HG02852 (cell line): Measurements from ENCODE around the gene C21orf91.

ENCODE experiments used
- ATAC-seq: cut with Tn5 transposase; IDR thresholded peaks from one replicate; pipeline ENCODE4 v1.9.1; 2021; ENCODE audit warnings: mild to moderate bottlenecking, moderate library complexity; ENCODE audit not compliant: unreplicated experiment

C21orf91 gene

GRCh38 chr21:17798796-17799195 lies 20.4 kb downstream of the C21orf91 start:
- ATAC-seq: no peak

DNA sequence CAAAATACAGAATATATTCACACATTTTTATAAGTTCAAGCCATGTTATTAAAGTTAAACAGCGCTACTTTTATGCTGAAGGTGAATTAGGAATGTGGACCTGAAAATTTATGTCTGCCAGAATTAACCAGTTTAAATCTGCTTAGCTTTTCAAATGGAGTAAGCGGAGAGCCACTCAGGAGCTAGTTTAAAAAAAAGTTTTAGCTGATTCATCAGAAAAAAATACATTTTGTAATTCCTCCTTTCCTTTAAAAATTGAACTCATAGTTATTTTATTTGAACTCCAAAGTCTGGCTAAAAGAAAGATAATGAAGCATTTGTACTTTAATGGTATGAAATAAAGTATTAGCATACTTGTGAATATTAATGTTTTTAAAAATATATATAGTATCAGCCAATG lies 21.2 kb downstream of the C21orf91 start:
- ATAC-seq: no peak

DNA sequence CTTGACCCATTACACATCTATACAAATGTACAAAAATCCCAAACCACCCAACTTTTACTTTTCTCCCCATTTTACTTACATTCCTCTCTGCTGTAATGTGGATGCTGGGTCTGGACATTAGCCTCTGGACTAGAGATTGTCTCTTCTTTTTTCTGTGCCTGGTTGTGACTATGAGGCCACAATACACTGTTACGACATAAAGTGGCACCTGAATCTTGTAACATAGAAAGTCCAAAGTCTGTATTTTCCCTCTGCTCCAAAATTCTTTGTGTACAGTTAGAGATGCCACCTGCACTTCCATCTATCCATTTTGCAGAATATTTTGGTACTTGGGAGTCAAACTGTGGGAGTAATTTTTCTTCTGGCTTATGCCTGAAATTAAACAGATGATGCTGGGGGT lies 22.7 kb downstream of the C21orf91 start:
- no peak for ATAC-seq

DNA sequence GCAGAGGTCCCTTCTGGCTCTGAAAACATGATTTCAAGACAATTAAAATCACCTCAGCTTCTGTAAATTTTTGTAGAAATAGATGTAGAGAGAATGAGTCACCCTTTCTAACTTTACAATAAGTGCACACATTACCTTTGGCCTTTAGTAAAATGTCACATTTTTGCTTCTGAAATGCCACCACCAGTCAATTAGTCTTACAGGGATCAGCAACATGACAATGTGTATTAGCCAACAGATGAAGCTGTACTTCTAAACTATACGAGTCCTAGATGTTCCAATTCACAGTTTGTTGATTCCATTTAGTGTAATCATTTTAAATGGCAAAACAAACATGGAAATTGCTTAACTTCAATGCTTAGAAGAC lies 23.1 kb downstream of the C21orf91 start:
- ATAC-seq: no peak

DNA sequence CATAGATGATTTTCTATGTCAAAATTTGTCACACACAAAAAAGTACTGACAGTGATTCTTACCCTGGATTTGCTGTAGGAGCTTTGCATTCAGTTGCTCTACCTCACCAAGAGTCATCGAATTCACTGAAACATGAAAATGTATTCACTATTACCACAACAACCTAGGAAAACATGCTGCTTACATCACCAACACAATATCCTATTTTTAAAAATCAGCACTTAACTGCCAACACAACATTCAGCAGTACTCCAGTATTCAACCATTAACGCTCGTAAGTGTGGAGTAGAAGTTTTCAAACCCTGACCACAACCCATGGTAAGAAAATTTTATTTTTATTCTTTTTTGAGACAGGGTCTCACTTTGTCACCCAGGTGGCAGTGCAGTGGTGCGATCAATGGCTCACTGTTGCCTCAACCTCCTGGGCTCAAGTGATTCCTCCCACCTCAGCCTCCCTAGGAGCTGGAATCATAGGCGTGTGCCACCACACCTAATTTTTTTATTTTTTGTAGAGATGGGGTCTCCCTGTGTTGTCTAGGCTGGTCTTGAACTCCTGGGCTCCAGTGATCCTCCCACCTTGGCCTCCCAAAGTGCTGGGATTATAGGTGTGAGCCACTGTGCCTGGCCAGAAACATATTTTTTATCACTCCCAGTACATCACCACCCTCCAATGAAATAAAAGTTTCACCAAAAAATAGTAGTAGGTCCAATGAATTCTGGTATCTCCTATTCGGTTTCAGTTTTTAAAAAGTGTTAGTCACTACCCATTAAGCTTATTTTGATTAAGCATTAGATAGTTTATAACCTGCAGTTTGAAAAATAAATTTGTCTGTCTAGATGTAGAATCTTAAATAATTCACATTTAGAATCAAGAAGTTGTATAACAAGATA lies 23.8 kb downstream of the C21orf91 start:
- ATAC-seq: no peak

DNA sequence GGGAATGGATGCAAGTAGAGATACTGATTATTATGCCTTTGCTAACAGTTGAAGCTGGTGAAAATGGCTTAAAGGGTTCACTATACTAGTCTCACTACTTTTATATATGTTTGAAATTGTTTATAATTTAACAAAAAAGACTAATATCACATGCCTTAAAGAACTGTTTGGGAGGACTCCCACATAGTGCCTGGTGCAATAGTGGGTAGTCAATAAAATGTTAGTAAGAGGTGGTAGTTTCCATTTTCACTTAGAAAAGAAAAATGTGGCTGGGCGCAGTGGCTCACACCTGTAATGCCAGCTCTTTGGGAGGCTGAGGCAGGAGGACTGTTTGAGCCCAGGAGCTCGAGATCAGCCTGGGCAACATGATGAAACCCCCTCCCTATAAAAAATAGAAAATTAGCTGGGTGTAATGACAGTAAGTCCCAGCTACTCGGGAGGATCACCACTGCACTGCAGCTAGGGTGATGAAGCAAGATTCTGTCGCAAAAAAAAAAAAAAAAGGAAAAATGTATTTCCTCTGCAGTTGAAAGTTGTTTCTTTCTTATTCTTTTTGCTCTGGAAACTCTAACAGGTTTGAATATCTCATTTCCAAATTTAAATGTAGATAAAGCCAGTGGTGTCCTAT lies 24.5 kb downstream of the C21orf91 start:
- no peak for ATAC-seq

DNA sequence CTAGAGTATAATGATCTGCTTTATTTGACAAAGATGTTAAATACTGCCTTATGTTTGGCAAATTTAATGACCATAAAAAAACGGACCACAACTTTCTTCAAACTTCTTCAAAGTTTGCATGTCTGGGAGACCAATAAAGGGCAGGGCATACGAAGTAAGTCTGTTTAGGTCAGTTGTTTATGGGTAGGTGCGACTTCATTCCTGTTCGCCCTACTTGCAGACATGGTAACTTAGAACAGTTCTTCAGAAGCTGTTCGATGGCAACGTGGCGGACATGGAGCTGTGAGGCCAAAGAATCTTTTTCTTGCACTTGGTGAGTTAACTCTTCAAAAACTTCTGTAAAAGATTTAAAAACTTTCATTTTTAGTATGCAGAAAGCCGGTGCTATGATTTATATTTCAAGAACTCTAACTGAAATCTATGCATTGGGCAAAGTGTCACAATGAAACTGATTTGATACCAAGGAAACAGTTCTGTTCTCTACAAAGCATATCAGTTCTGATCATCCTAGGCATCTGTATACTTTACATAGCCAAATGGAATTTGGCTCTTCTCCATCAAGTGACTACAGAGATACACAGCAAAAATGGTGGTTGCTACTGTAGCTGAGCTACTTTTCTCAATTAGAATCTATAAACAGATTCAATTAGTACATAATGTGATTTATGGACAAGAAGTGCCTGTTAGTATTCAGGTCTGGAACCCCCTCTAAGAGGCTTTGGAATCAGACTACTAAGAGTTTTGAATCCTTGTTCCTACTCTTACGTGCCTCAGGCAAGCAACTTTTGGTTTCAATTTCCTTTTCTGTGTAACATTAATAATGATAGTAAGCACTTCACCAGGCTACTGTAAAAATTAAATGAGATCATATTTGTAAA lies 25.7 kb downstream of the C21orf91 start:
- ATAC-seq: peak; percentile 67

DNA sequence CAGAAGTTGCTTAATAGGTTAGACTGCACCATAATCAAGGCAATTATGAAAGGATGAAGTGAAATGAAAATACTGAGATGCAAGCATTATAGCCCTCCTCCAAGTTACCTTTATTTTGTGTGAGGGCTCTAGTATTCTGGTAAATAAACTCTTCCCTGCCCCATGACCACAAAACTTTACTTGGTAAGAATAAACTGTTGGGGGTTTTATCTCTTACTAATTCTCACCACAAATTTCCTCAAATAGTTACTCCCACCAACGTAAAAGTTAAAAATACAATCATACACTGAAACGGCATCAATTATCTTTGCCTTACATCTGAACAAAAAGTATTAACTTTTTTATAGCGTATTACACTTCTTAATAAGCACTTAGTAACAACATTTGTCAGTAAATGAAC lies 29.5 kb downstream of the C21orf91 start:
- ATAC-seq: no peak

GRCh38 chr21:17789069-17789468 lies 30.1 kb downstream of the C21orf91 start:
- ATAC-seq: no peak

DNA sequence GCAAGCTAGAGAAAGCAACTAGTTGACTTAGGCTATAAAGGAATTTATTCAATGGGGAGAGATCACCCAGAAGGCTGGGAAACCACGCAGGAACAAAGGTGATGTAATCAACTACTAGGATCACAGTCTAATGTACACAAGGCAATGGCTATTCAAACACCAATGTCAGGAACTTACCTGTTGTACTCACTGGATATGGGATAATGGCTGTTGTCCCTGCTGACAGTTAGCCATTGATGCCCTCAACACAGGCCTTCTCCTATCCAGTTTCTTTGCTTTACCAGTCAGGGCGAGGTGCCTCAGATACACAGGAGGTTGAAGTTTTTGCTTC lies 32.3 kb downstream of the C21orf91 start:
- no peak for ATAC-seq

GRCh38 chr21:17786071-17786850 lies 32.9 kb downstream of the C21orf91 start:
- ATAC-seq: no peak

DNA sequence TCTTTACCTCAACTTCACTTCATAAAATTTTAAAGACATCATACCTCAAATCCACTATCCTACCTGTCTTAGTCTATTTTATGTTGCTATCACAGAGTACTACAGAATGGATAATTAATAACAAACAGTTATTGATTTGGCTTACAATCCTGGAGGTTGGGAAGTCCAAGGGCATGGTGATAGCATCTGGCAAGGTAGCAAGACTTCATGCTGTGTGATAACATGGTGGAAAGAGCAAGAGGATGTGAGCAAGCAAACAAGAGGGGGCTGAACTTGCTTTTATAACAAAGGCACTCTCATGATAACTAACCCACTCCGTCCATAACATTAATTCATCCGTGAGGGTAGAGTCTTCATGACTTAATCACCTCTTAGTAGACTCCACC lies 33.8 kb downstream of the C21orf91 start:
- no peak for ATAC-seq

DNA sequence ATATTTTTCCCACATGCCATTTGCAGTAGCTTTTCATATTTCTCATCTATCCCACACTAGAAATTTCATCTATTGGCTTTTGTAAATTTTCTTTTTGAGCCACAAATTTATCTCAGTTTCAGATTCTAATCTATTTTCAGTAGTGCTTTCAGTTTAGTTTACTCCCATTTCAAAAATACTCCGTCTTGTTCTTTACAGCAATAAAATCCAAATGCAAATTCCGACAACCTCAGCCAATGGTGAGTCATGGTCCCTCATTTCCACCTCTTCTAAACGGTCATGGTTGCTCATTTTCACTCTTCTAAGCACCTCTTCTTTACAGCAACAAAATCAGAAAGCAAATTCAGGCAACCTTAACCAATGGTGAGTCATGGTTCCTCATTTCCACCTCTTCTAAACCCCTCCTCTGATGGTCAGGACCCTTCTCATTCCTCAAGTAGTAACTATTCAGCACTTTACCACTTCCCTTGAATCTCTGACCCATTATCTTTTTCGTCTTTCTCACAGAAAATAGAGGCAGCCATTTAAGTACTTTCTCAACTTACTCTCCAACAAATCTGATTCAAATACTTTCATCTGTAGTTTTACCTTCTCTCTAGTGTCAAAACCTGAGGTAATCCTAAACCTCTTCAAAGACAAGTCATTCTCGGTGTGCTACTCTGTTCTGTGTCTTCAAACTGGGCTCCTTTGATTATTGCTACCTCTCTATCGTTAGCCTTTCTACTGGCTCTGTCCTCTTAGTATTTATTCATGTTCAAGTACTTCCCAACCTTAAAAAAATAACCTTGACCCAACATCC lies 34.4 kb downstream of the C21orf91 start:
- peak; percentile 52 for ATAC-seq

DNA sequence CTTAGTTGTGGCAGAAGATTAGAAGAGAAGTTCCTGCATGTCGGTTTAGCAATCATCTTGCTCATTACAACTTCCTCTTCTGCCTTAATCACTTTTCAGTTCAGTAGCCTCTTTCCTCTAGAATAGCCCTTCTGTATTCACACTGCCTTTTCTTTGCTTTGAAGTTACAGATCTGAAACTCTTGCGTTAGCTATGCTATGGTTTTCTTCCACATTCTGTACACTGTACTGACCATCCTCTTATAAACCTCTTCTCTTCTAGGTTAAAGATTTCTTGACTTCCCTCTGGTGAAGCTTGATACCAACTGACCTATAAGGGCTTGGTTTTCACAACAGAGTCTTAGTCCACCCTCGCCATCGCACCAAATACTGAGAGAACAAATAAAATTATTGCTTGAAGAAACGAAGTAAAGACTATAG lies 35.0 kb downstream of the C21orf91 start:
- peak; percentile 42 for ATAC-seq

DNA sequence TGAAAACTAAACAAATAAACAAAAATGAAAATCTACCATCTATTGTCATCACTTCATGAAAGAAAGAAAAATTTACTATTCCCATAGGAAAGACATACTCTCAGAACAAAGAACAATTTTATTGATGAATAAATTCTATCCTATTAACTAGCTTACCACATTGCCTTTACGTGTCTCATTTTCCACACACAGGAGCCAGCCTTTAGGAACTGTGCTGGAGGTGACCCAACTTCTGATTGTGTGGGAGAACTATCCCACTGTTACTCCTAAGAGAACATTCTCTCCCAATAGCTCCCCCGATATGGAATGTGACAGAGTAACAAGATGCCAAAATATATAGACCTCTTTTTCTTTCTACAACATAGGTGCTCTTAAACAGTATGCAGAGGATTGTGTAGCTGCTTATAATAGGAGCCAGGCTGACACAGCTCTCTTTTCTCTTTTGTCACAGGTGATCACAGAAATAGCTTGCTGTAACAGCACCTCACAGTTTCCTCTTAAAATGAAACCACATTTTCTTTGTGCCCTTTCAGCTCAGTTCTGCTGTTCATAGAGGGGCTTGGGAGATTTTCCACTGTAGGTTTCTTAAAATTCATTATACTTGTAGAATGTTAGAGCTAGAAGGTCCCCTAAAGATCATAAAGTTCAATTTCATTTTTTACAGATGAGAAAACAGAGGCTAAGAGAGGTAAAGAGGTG lies 35.5 kb downstream of the C21orf91 start:
- ATAC-seq: peak; percentile 32

DNA sequence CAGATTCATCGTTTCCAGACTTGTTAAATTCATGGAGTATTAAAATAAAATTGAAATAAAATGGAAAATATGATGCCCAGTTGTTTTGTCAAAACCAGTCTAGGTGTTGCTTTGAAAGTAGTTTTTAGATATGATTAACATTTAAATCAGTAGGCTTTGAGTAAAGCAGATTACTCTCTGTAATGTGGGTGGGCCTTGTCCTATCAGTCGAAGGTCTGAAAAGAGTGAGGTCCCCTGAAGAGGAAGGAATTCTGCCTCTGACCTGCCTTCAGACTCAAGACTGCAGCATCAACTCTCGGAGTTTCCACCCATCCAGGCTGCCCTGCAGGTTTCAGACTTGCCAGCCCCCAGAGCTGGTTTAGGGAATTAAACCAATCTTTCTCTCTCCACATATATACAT lies 36.2 kb downstream of the C21orf91 start:
- no peak for ATAC-seq

DNA sequence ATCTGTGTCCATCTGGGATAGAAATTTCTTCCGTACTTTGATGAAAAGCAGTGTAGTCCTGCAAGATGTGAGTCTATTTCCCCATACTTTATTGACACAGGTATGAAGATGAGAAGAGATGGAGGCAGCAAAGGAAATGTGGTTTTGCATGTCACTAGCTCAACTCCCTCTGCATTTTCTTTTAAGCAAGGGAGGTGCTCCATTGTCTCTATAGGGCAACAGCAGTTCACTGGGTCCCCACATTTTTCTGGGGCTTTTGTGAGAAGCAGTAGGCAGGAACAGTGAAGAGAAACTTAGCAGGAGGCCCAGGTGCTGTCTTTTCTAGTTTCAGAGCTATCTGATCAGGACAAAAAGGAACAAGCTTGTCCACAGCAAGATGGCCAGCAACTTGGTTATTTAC lies 37.1 kb downstream of the C21orf91 start:
- ATAC-seq: no peak

DNA sequence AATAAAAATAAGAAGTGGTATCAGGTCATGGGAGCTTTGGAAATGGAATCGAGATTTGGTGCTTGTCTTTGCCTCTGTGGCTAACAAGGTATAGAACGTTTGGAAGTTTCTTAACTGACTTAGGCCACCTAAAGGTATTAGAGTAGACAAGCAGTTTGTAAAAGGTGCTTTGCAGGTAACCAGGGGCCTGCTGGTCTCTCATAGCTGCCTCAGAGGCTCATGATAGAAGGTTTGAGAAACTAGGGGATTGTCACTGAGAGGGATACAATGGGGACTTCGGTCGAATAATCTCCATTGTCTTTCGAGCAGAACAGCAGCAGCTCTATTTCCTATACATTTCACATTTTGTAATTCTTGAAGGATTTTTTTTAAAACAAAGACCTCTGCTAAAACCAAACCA lies 37.6 kb downstream of the C21orf91 start:
- no peak for ATAC-seq

- ATAC-seq: peak; percentile 33
Measured at GRCh38 chr21:17780539-17780938, 38.6 kb downstream of the C21orf91 start.
